Frontal cortex (tissue), 4 donors: Measurements from ENCODE around the gene GALNT18. TPM values are rescaled to one million over a fixed set of nuclear protein-coding genes. Genes with fewer than 3 reads are reported as not detected.
"Not testable (repeated sequence)": the region's sequence is repeated elsewhere in the genome, so short reads cannot be mapped to it uniquely, and the experiment has no call there.

Experiments
- DNase-seq, 2 donors: peaks; one replicate each; pipeline ENCODE4 v3.0.0; 2012; ENCODE audit warnings: low spot score in 2 of 2
- FAIRE-seq: peaks from 2 replicates; lab custom pipeline; 2012; peaks lifted over from hg19 to GRCh38; lab: Jason Lieb, UNC
- total RNA-seq: library from RNA; depleted of rRNA; stranded (reverse); fragments of >200 nt; gene quantifications from one replicate; pipeline ENCODE4 v1.2.3, GENCODE V29; 2014
- donor health status: control.
- donor health status: control.
- donor health status: control.

Gene GALNT18
- total RNA-seq, 1 donor from 2014 or later = 20.4 TPM

DNA sequence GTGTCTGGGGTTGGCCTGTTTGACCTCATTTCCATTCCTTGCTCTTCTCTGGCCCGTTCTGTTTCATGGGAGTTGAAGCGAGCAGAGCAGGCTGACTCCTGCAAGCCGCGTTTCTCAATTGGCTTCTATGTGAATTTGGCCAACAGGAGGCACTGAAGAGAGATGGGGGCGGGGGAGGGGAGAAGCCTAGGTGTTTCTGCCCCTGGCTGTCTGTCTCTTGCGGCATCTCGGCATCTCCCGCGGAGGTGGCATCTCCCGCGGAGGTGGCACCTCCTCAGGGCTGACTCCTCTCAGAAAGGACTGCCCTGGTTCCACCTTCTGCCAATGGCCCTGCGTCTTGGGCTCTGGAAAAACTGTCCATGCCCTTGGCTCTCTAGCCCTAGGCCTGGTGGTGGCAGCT is 143.1 kb downstream of the GALNT18 start:
- FAIRE-seq (no peak), DNase-seq (no peak)

DNA sequence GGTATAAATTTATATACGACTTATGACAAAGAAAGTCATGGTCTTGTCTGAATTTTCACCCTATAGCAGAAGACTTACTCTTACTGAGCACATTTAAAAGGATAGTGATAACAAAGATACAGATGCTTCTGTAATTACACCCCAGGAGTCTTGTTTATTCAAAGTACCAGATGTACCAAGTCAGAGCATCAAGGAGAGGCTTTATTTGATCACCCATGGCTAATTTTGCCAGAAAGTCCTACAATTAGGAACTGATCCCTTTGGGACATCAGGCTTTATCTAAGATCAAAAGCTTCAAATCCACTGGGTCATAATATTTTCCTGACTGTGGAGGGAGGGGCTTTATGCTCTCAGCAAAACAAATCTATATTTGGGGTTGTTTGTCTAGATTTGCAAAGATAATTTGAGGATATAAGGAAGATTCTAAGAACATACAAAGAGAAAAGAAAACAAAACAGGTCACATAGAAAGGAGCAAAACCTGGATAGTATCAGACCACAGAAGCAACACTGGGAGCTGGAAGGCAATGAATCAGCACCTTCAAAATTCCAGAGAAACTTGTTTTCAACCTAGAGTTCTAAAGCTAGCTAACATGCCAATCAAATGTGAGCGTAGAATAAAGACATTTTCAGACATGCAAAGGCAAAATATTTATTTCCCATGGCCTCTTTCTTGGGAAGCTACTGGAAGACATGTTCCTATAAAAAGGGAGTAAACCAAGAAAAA is 143.9 kb downstream of the GALNT18 start:
- FAIRE-seq = no peak

DNA sequence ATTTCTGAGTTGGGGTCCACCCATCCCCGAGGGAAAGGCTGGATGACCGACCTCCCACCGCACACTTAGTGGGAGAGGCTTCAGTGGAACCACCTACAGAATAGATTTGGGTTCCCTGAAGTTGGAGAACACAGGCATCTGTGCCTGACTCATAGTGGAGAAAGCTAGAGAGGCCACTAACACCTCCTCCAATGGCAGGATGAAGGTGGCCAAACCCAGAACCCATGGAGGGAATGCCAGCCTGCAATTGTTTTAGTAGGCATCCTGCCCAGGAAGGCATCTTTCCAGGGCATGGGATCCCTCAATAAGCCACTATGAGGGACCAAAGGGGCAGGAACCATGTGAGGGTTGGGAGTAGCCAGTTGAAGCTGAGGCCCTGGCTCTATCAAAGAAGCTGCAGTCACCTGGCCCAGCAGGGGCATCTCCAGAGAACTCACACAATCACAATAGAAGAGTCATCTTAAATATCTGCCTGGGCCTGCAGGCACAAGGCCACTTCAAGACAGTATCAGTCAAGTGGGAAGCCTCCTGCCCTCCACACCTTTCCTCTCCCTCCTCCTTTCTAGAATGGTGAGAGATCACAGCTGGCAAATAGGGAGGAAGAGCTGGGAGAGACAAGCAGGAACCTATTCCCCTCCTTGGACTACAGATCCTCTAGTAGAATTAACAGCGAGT is 144.7 kb downstream of the GALNT18 start:
- no peak for FAIRE-seq

More for the DNA sequence above, 143.9 kb downstream of the GALNT18 start:
- no peak for DNase-seq

DNA sequence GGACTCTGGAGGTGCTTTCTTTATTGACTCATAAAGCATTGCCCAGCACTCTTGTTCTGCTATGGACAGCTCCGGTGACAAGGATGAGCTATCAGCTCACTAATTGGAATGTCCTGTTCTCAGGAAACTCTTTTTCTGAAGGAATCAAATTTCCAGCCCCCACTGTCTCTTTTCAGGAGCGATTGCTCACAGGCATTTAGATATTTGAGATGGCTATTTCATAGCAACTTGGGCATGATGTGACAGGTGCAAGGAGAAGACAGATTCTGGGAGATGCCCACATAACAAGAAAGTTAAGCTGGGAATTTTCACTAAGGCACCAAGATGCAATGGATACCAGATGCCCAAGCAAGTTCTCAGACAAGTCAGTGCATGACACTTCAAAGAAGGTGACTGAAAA is 145.3 kb downstream of the GALNT18 start:
- no peak for FAIRE-seq
- no peak for DNase-seq

More for the DNA sequence above, 144.7 kb downstream of the GALNT18 start:
- no peak for DNase-seq

DNA sequence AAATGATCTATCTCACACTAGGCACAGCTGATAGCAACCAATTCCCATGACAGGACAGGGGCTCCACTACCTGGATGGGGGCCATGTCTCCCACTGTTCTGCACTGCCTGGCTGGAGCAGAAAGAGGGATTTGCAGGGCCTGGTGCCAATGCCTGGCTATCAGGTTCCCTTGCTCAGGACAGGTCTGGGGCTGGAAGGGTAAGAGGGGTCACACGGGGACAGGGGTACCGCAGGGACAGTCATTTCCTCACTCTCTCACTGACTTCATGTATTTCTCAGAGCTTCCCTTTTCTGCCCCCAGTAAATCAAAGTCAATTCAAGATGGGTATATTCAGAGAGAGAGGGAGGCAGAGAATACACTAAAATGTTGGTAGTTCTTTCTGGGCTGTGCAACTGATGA is 149.7 kb downstream of the GALNT18 start:
- no peak for FAIRE-seq
- no peak for DNase-seq

DNA sequence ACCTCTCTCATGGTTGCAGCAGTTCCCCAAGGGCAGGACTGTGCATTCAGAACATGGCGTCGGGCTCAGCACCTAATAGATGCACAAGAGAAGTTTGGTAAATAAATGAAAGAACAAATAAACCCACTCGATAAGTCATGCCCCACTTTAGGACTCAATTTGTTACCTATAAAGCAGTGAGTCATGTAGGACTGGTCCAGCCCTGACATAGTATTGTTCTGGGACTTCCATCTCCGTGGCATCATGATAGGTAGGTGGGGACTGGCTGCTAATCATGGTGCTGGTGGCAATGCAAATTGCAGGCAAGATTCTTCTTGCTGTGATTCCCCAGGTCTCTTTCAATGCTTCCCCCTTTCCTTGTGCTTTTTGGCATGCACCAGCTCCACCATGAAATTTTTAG is 150.6 kb downstream of the GALNT18 start:
- FAIRE-seq (no peak), DNase-seq (no peak)

DNA sequence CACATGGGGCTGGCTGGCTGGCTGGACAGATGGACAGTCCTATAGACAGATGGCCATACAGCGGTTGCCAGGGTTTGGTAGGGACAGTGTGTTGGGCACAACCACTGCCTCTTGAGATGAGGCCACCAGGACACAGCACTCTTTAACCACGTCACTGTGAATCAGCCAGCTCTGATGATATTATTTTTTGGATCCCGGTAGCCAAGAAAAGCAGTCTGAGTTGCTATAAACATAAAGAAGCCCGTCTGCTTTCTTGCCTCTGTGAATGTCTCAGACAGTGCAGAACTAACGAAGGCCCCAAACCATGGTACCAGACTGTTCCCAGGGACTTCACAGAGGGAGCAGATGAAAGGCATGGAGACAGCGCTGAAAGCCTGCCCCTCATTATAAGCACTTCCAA is 152.9 kb downstream of the GALNT18 start:
- FAIRE-seq (no peak), DNase-seq (no peak)

DNA sequence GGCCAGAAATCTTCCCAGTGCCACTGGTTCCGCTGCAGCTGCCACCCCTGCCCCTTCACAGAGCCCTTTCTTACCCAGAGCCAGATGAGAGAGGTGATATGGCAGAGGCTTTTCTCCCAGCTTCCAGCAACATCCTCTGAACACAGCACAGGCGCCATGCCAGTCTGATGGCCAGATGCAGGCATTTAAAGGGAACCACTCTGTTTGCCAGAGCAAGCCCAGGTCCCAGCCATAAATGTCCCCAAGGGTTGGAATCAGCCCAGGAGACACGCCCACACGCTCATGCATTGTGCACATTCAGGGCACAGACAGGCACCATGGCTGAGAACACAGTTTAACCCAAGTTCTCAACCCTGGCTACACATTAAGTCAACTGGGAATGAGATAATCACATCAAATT is 154.5 kb downstream of the GALNT18 start:
- DNase-seq (no peak), FAIRE-seq (no peak)

DNA sequence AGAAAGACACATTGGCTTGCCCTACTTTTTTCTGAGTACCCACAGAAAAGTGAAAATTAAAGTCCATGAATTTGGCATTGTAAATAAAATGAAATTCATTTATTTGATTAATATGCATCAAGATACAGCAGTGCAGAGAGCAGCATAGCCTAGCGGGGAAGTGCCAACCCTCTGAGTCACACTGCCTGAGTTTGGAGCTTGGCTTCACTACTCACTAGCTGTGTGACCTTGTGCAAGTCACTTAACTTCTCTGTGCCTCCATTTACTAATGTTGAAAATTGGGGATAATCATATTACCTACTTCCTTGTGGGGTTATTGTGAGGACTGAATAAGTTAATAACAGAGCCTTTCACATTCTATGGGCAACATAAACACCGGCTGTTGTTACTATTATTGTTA is 157.2 kb downstream of the GALNT18 start:
- FAIRE-seq (no peak), DNase-seq (no peak)

DNA sequence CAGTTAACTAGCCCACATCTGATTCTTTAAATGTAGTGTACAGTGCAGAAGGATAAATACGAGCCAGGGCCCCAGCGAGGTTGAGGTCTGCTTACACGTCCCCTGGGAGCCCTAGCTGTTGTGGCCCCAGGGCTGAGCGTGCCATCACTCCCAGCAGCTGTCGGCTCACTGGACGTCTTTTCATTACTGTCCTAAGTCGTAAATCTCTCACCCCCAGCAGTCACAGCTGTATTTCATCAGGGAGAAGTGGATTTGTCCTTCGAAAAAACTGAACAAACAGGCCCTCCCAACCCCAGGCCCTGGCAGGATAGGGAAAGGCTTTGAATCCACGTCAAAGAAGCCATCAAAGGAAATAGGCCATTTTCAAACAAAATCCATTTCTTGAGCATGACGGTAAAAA is 158.4 kb downstream of the GALNT18 start:
- no peak for DNase-seq
- FAIRE-seq = no peak

DNA sequence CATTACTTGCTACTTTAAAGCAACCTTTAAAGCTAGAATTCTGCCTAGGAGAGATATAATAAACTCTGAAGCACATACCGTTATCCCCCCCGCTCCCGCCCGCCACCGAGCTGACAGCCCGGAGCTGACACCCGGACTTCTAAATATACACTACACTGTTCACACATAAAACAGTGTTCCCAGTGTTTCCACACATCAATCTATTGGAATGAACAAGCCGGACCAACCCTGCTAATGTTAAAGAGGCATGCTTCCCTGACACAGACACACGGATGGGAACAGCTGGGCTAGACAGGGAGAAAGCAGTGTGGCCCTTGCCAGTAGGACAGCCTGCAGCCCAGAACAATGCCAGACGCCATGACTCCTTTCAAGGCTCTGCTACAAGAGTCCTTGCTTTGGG is 160.3 kb downstream of the GALNT18 start:
- DNase-seq (no peak), FAIRE-seq (no peak)

DNA sequence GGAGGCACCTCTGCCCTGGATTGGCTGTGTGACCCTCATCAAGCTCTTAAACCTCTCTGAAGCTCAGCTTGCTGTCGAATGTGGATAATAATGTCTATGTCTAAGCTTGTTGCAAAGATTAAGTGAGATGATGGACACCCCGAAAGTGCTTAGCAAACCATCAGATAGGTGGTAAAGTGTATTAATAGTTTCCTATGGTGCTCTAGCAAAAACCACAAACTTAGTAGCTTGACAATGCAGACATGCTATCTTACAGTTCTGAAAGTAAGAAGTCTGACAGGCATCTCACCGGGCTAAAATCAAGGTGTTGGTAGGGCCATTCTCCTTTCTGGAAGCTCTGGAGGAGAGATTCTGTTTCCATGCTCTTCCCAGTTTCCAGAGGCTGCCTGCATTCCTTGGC is 162.2 kb downstream of the GALNT18 start:
- DNase-seq = no peak
- no peak for FAIRE-seq

DNA sequence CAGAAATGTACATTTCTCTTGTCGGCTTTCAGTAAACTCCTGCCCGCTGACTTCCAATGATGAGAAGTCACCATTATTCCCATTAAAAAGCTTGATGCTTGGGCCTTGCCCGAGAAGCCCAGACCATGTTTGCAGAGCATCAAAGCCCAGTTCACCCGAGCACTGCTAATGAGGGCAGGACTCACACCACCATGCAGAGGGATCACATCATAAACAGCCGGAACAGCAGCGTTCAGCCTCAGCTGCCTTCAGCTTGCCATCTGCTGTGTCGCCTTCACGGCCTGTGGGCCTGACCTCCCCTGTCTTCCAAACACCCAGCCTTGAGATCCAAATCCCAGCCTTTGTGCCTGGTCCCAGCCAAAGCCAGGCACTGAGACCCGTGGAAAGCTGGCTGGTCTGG is 163.3 kb downstream of the GALNT18 start:
- no peak for DNase-seq
- no peak for FAIRE-seq

DNA sequence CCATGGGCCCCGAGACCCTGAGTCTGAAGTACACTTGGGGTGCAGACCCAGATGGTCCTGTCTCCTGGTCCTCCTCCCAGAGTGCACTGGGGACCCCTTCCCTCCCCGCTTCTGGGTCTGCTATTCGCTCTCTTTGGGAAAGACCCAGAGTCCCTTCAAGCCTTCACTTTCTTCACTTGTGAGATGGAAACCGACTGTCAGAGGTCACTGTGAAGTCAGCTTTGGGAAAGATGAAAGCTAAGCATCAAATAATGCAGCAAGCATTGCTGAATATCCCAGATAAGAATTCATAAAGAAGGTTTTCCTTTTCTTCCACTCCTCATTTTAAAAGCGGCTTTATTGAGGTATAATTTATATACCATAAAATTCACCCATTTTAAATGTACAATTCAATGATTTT is 163.8 kb downstream of the GALNT18 start:
- DNase-seq (no peak), FAIRE-seq (no peak)

DNA sequence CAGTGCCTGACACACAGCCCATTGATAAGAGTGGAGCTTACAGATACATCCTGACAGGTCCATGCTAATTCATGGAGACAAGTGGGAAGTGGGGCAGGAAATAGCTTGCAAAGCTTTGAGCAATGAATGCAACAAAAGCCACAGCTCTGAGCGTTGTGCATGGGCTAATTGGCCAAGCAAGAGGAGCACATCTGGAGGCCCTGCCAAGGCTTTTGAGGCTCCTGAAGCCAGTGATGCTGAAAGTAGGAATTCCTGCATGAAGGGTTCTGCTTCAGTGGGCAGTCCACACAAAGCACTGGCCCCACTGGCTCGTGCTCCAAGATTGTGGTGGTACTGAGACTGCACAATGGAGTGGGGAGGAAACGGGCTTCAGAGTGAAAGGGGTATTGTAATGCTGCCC is 164.9 kb downstream of the GALNT18 start:
- DNase-seq = no peak
- no peak for FAIRE-seq

DNA sequence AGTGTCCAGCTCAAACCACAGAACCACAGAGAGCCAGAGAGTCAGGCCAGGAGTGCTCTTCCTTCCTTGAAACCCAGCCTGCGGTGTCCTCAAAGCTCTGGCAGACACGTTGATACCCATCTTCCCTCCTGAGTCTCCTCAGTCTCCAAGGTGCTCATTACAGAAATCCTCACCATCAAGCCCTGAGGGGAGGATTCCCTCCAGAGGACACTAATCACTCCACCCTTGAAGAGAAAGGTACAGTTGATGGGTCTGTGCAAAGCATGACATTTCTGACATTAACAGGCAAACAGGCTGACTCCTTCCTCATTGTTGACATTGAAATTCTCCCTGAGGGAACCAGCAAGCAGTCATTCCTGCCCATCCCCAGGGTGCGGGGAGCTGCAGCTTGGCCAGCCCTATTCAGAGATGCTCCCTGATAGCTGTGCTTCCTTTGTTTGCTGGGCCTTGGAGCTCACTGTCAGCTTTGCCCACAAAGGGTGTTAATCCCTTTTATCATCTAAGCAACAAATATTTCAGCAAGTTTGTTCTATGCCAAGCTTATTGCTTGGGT is 167.1 kb downstream of the GALNT18 start:
- DNase-seq (no peak), FAIRE-seq (no peak)

DNA sequence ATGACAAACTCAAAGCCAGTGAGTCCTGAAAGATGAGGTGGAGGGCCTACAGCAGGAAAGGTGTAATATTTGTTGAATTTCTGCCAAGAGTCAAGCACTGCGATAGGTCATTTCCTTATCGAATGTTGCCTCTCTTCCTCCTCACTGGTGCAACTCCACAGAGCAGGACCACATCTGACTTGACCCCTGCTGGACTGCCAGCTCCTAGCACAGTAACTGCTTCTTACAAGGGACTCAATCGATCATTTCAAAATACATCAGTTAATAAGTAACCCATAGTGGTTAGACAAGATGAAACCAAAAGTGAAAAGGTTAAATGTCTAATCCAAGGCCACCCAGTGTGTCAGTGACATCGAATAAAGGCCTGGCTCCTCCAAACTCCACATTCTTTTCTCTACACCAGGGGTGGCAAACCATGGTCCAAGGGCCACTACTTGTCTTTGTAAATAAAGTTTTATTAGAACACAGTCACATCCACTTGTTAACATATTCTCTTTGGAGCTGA is 170.3 kb downstream of the GALNT18 start:
- no peak for DNase-seq
- no peak for FAIRE-seq

DNA sequence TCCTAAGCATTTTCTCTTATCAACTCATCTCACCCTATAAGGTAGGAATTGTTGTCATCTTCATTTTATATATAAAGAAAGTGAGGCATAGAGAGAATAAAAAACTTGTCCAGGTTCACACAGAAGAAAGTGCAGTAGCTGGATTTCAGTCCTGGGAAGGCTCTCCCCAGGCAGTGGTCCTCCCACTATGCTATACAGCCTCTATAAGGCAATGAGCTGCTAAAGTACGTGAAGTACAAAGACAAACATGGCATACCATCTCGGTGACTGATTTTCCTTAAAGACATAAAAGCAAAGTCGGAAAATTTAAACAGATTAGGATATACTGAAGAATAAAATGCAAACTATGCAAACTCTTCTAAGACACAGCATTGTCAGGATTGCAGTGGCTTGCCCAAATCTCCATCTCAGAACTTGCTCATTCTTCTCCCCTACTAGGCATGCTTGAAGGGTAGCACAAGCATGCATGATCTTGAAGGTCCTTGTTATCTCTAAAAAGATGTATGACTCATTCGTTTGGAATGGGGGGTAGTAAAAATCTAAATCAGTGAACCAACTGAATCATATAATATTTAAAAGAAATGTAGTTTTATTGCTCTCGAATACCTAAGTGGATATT is 171.0 kb downstream of the GALNT18 start:
- DNase-seq (no peak), FAIRE-seq (no peak)

DNA sequence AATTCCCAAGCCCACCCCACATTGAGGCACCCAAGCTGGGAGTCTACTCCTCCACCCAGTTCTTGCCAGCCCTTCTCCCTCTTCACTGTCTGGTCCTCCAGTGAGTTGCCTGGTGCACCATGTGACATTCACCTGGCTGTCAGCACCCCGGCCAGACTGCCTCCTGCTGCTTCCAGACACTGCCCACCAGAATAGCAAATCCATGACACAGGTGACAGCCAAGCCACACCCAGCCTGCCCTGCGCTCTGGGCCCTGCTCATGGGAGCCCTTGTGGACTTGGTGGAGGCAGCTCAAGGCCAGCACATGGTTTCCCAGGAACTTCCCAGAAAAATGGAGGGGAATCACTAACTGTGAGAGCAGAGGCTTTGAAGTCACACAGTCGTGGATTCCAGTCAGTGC is 172.5 kb downstream of the GALNT18 start:
- no peak for FAIRE-seq
- no peak for DNase-seq

DNA sequence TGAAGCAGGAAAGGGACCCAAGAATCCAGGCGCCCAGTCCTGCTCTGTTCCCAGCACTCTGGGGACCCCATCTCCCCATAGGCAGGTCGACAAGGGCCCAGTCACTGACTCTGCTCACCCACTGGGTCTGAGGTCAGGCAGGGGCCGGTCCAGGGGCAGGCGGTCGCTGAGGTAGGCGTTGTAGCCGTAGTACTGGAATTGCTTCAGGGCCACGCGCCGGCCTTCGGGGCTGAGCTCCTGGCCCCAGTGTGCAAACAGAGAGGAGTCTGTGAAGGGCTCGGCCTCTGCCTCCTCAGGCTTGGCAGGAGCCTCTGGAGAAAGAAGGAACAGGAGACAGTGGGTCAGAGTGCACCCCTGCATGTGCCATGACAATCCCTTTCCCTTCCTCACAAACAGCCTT is 173.2 kb downstream of the GALNT18 start:
- DNase-seq (no peak), FAIRE-seq (no peak)

DNA sequence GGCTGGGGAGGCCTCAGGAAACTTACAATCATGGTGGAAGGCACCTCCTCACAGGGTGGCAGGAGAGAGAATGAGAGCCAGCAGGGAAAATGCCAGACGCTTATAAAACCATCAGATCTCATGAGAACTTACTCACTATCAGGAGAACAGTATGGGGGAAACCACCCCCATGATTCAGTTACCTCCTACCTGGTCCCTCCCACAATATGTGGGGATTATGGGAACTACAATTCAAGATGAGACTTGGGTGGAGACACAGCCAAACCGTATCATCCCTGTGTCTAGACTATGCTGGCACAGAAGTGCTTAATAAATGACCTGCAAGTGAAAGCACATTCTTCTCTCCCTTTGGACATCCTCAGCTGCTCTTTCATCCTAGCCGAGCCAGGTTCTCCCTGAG is 174.2 kb downstream of the GALNT18 start:
- DNase-seq, FAIRE-seq: not testable (repeated sequence)
